ENCODE results near the gene EPHB3. TPM values are rescaled to one million over a fixed set of nuclear protein-coding genes. Genes with fewer than 3 reads are reported as not detected.
A peak's percentile ranks its signal among the peaks of the same experiment; 100 is the strongest.

The EPHB3 gene
- total and polyA plus RNA-seq, 2 of the 4 experiments (the other 2 are of a cell fraction) = 0.72 to 2.9 TPM

GRCh38 chr3:184552296-184552695 lies 9.3 kb upstream of the EPHB3 start:
- no peak for ATAC-seq (ENCODE audit: low read depth)

More at GRCh38 chr3:184552296-184552695, 9.3 kb upstream of the EPHB3 start:
- Histone ChIP-seq H2BK20ac (ENCODE audit: low read depth, low read length) (no peak overlapping the region), H2BK15ac (ENCODE audit: low read depth, low read length) (no peak overlapping the region), H3K4me2 (ENCODE audit: low read depth, low read length) (no peak overlapping the region), H2BK5ac (ENCODE audit: low read depth, low read length, poor library complexity, severe bottlenecking) (no peak overlapping the region), H2AK9ac (replicated peaks; ENCODE audit: low read depth, low read length, poor library complexity) (no peak overlapping the region), H3K4me3 (ENCODE audit: insufficient read depth, low read depth, low read length) (no peak overlapping the region), H3K27me3 (ENCODE audit: control insufficient read depth, insufficient read depth, low read length) (peaks cover 66% of the 10 kb centered on the region), H3K27ac (ENCODE audit: insufficient read depth, low read length) (no peak overlapping the region), H3K9ac (ENCODE audit: low read depth, low read length) (no peak overlapping the region), H3K4me1 (ENCODE audit: control insufficient read depth, insufficient read depth, low read length) (no peaks in the 10 kb centered on the region), H3K79me1 (ENCODE audit: low read depth in 1 of 2, low read length in 2 of 2) (no peaks in the 10 kb centered on the region), H3K14ac (replicated peaks; ENCODE audit: low read depth, low read length) (no peak overlapping the region), H4K8ac (ENCODE audit: low read depth in 2 of 2, low read length in 2 of 2) (no peak overlapping the region), H2AK5ac (ENCODE audit: low read depth, low read length) (no peak overlapping the region), H3K18ac (ENCODE audit: low read depth, low read length) (no peak overlapping the region), H3K9me1 (ENCODE audit: insufficient read depth, low read length) (no peaks in the 10 kb centered on the region), H3K56ac (ENCODE audit: extremely low read depth, insufficient read depth, low read length) (no peak overlapping the region), H3K4ac (ENCODE audit: low read depth, low read length) (no peak overlapping the region), H3K9me3 (ENCODE audit: control insufficient read depth, insufficient read depth, low read length) (no peaks in the 10 kb centered on the region), H3K23ac (ENCODE audit: low read depth, low read length) (no peak overlapping the region), H2AFZ (replicated peaks; ENCODE audit: low read length, poor library complexity) (peak overlapping the region; percentile 32), H4K20me1 (ENCODE audit: insufficient read depth, low read length) (no peaks in the 10 kb centered on the region), H4K5ac (ENCODE audit: low read depth, low read length) (no peak overlapping the region), H2BK120ac (ENCODE audit: low read depth, low read length) (no peak overlapping the region), H4K91ac (ENCODE audit: insufficient read depth, low read depth, low read length) (no peak overlapping the region), H3K36me3 (ENCODE audit: control insufficient read depth, insufficient read depth, low read length) (no peaks in the 10 kb centered on the region)
- WGBS, 2 experiments (ENCODE audit: extremely low coverage in 2 of 2, insufficient read length in 1 of 2) = 61% methylated on average over 3 of the region's 6 CpGs; no CpG with 5 or more reads in 1 of the 2 experiments
- CTCF ChIA-PET = no interaction called here
- no peak for DNase-seq
- TF ChIP-seq RFX5 (IDR thresholded peaks at IDR 0.05; ENCODE audit: low read depth, low read length) (no peak), CHD1 (IDR thresholded peaks at IDR 0.05; ENCODE audit: low read depth, low read length) (no peak), MAFK (IDR thresholded peaks at IDR 0.05; ENCODE audit: low read depth, low read length) (no peak), MAZ (IDR thresholded peaks at IDR 0.05; ENCODE audit: borderline replicate concordance, low read depth, low read length) (no peak), FOS (IDR thresholded peaks at IDR 0.05; ENCODE audit: low read depth, low read length) (no peak), USF2 (IDR thresholded peaks at IDR 0.05; ENCODE audit: low read depth, low read length) (no peak), RCOR1 (IDR thresholded peaks at IDR 0.05; ENCODE audit: insufficient replicate concordance, low read length) (no peak), POLR2A (IDR thresholded peaks at IDR 0.05; ENCODE audit: low read depth, low read length) (no peak), MXI1 (IDR thresholded peaks at IDR 0.05; ENCODE audit: borderline replicate concordance, low read depth, low read length) (no peak), NFE2L2 (IDR thresholded peaks at IDR 0.05; ENCODE audit: low read depth, low read length) (no peak), ELK1 (IDR thresholded peaks at IDR 0.05; ENCODE audit: borderline replicate concordance, low read depth, low read length) (no peak), RAD21 (IDR thresholded peaks at IDR 0.05; ENCODE audit: low read length) (no peak), SMC3 (IDR thresholded peaks at IDR 0.05; ENCODE audit: low read depth, low read length) (no peak), BHLHE40 (IDR thresholded peaks at IDR 0.05; ENCODE audit: low read depth, low read length) (no peak), CTCF (conservative IDR thresholded peaks at IDR 0.05; ENCODE audit: low read depth, low read length) (no peak), CEBPB (IDR thresholded peaks at IDR 0.05; ENCODE audit: low read depth, low read length) (no peak)
- POLR2A ChIA-PET (ENCODE audit: unreplicated experiment) = no interaction called here
- no TSS peak for BruUV-seq (replicated peaks)
- intact Hi-C loops (cut with micrococcal nuclease) (no loop called here), dilution Hi-C loops (cut with HindIII; ENCODE audit: low sequenced_read_pairs, unreplicated experiment) (no loop called here), in situ Hi-C loops (cut with MboI; ENCODE audit: low sequenced_read_pairs) (no loop called here)
